Measurements from ENCODE around the gene HPCAL1. TPM values are rescaled to one million over a fixed set of nuclear protein-coding genes. Genes with fewer than 3 reads are reported as not detected.

HPCAL1 gene
- total and polyA plus RNA-seq, 2 experiments from 2014 or later, result 58.9 to 65.4 TPM

DNA sequence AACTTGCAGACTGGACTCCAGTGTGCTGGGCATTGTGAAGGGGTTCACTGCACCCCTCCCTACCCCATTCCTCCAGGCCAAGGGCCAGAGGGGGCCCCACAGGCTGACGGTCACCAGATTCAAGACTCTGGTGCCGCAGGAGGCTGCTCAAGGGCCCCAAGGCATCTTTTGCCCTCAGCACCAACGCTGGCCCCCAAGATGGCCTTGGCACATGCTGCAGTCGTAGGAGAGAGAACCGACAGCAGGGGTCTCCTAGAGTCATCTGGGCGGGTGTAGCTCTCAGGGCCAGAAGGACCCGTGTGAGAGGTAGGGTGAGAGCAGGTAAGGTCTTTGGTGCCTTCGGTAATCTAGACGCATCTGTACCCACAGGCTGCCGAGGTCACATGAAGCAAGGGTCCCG is 164.1 kb downstream of the HPCAL1 start:
- Histone ChIP-seq H3K9me2 (ENCODE audit: insufficient read depth) (no peaks in the 10 kb centered on the region), H3K4me3 (no peak overlapping the region), H3K4me2 (ENCODE audit: unreplicated experiment) (no peak overlapping the region), H3K79me2 (ENCODE audit: insufficient read depth) (no peaks in the 10 kb centered on the region), H3K27me3 (replicated peaks; ENCODE audit: insufficient read depth) (peaks cover 3% of the 10 kb centered on the region; the same call in 1 of the 2 replicates), H4K20me1 (ENCODE audit: insufficient read depth) (no peaks in the 10 kb centered on the region), H3F3A (ENCODE audit: insufficient read depth) (no peaks in the 10 kb centered on the region), H3K9ac (no peak overlapping the region), H3K27ac (no peak overlapping the region), H3K36me3 (ENCODE audit: low read depth) (no peaks in the 10 kb centered on the region), H3K9me3 (ENCODE audit: low read depth) (no peaks in the 10 kb centered on the region), H3K4me1 (ENCODE audit: insufficient read depth) (no peaks in the 10 kb centered on the region), H2AFZ (no peak overlapping the region)
- in situ Hi-C loops (cut with MboI), result no loop called here
- TF ChIP-seq EZH2 (IDR thresholded peaks at IDR 0.05; ENCODE audit: insufficient read depth, poor library complexity, severe bottlenecking) (no peak), EZH2phosphoT487 (IDR thresholded peaks at IDR 0.05; ENCODE audit: insufficient read depth, low read depth) (no peak)
- no peak for DNase-seq
- WGBS, 2 experiments (ENCODE audit: low coverage in 1 of 2, low lambda C conversion rate in 2 of 2, missing lambda C conversion rate in 2 of 2), result 51 to 53% methylated on average over 11 of the region's 11 CpGs

DNA sequence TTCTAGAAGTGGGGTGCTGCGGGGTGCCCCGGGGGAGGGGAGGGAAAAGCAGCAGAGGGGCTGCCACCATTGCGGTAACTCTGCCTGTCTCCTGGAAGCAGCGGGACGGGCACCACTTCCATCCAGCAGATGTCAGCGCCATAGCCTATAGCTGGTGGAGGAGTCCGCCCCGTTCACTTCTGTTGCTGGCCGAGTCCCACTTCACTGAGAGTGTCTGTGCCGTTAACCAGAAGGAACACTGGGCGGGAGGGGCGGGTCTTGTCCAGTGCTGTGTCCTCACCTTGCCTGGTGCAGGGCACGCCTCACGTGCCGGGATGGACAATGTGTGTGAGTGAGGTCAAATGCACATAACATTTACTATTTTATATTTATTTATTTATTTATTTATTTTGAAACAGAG is 164.7 kb downstream of the HPCAL1 start:
- Histone ChIP-seq H3K9me3 (ENCODE audit: low read depth) (no peaks in the 10 kb centered on the region), H3K79me2 (ENCODE audit: insufficient read depth) (no peaks in the 10 kb centered on the region), H2AFZ (no peak overlapping the region), H3K27me3 (replicated peaks; ENCODE audit: insufficient read depth) (peaks cover 3% of the 10 kb centered on the region; the same call in 1 of the 2 replicates), H3K9ac (no peak overlapping the region), H3K9me2 (ENCODE audit: insufficient read depth) (no peaks in the 10 kb centered on the region), H4K20me1 (ENCODE audit: insufficient read depth) (no peaks in the 10 kb centered on the region), H3F3A (ENCODE audit: insufficient read depth) (no peaks in the 10 kb centered on the region), H3K4me2 (ENCODE audit: unreplicated experiment) (no peak overlapping the region), H3K27ac (no peak overlapping the region), H3K4me3 (no peak overlapping the region), H3K4me1 (ENCODE audit: insufficient read depth) (no peaks in the 10 kb centered on the region), H3K36me3 (ENCODE audit: low read depth) (no peaks in the 10 kb centered on the region)
- DNase-seq, result no peak
- in situ Hi-C loops (cut with MboI), result no loop called here
- TF ChIP-seq EZH2 (IDR thresholded peaks at IDR 0.05; ENCODE audit: insufficient read depth, poor library complexity, severe bottlenecking) (no peak), EZH2phosphoT487 (IDR thresholded peaks at IDR 0.05; ENCODE audit: insufficient read depth, low read depth) (no peak)
- WGBS, 2 experiments (ENCODE audit: low coverage in 1 of 2, low lambda C conversion rate in 2 of 2, missing lambda C conversion rate in 2 of 2), result 77% methylated on average over 12 to 15 of the region's 15 CpGs

GRCh38 chr2:10469301-10469700 is 166.6 kb downstream of the HPCAL1 start:
- Histone ChIP-seq H3K36me3 (ENCODE audit: low read depth) (no peaks in the 10 kb centered on the region), H2AFZ (no peak overlapping the region), H3K9me3 (ENCODE audit: low read depth) (no peaks in the 10 kb centered on the region), H3K9me2 (ENCODE audit: insufficient read depth) (no peaks in the 10 kb centered on the region), H3K4me1 (ENCODE audit: insufficient read depth) (no peaks in the 10 kb centered on the region), H4K20me1 (ENCODE audit: insufficient read depth) (no peaks in the 10 kb centered on the region), H3K9ac (no peak overlapping the region), H3K79me2 (ENCODE audit: insufficient read depth) (no peaks in the 10 kb centered on the region), H3F3A (ENCODE audit: insufficient read depth) (no peaks in the 10 kb centered on the region), H3K4me3 (no peak overlapping the region), H3K27ac (no peak overlapping the region), H3K4me2 (ENCODE audit: unreplicated experiment) (no peak overlapping the region), H3K27me3 (replicated peaks; ENCODE audit: insufficient read depth) (peaks cover 3% of the 10 kb centered on the region; the same call in 1 of the 2 replicates)
- in situ Hi-C loops (cut with MboI), result no loop called here
- TF ChIP-seq EZH2 (IDR thresholded peaks at IDR 0.05; ENCODE audit: insufficient read depth, poor library complexity, severe bottlenecking) (no peak), EZH2phosphoT487 (IDR thresholded peaks at IDR 0.05; ENCODE audit: insufficient read depth, low read depth) (no peak)
- no peak for DNase-seq
- 70 to 74% methylated on average over 4 of the region's 4 CpGs for WGBS, 2 experiments (ENCODE audit: low coverage in 1 of 2, low lambda C conversion rate in 2 of 2, missing lambda C conversion rate in 2 of 2)

DNA sequence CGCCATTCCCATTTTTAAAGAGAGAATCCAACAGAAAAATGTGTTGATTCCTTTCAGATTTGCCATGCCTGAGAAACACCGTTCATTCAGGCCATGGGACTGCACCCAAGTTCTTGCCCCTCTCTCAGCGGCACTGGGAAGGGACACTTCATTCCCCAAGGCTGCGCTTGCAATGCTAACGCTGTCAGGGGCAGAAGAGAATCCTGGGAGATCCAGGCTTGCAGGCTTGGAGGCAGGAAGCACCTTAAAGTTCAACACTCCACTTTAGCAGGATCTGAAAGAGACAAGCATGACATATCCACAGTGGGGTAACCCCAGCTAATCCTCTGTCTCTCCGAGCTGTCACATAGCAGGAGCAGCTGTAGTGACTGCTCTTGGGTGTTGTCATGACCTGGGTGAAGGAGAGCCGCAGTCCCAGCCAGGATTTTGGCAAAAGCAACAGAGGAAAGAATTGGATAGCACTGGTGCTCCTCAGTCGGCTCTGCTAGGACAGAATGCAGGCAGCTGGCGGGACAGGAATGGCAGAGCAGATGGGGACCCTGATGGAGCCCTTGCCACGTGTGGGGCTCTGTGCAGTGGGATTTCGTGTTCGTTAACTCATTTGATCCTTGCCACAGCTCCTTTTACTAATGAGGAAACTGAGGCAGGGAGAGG is 167.4 kb downstream of the HPCAL1 start:
- TF ChIP-seq EZH2 (IDR thresholded peaks at IDR 0.05; ENCODE audit: insufficient read depth, poor library complexity, severe bottlenecking), result no peak
- no peak for TF ChIP-seq EZH2phosphoT487 (IDR thresholded peaks at IDR 0.05; ENCODE audit: insufficient read depth, low read depth)
- no peaks in the 10 kb centered on the region for H4K20me1 ChIP-seq (ENCODE audit: insufficient read depth)
- no peak overlapping the region for H3K27ac ChIP-seq
- no peaks in the 10 kb centered on the region for H3K9me2 ChIP-seq (ENCODE audit: insufficient read depth)
- no peaks in the 10 kb centered on the region for H3K36me3 ChIP-seq (ENCODE audit: low read depth)
- H3K9ac ChIP-seq, result no peak overlapping the region
- no peak overlapping the region for H3K4me2 ChIP-seq (ENCODE audit: unreplicated experiment)
- no peak for DNase-seq
- no peaks in the 10 kb centered on the region for H3K4me1 ChIP-seq (ENCODE audit: insufficient read depth)
- no peaks in the 10 kb centered on the region for H3F3A ChIP-seq (ENCODE audit: insufficient read depth)
- peaks cover 3% of the 10 kb centered on the region; the same call in 1 of the 2 replicates for H3K27me3 ChIP-seq (replicated peaks; ENCODE audit: insufficient read depth)
- H3K9me3 ChIP-seq (ENCODE audit: low read depth), result no peaks in the 10 kb centered on the region
- H2AFZ ChIP-seq, result no peak overlapping the region
- H3K79me2 ChIP-seq (ENCODE audit: insufficient read depth), result no peaks in the 10 kb centered on the region
- no peak overlapping the region for H3K4me3 ChIP-seq
- WGBS, 2 experiments (ENCODE audit: low coverage in 1 of 2, low lambda C conversion rate in 2 of 2, missing lambda C conversion rate in 2 of 2), result 44 to 47% methylated on average over 12 of the region's 12 CpGs
- in situ Hi-C loops (cut with MboI), result no loop called here
